Mesenchymal stem cell (in vitro differentiated cells and primary cell): Measurements from ENCODE around the gene USP9X.
A peak's percentile ranks its signal among the peaks of the same experiment; 100 is the strongest.
"Not testable (repeated sequence)": the region's sequence is repeated elsewhere in the genome, so short reads cannot be mapped to it uniquely, and the experiment has no call there.

Source experiments
- DNase-seq: peaks from one replicate; pipeline ENCODE4 v3.0.0-alpha.2; 2013
- H2AFZ ChIP-seq: one replicate; pipeline ENCODE4 v1.6.1; 2013; ENCODE audit warnings: low read depth, mild to moderate bottlenecking, control low read depth, inconsistent platforms, low read length, moderate library complexity
- H2AK5ac ChIP-seq: 2 replicates; pipeline ENCODE4 v1.6.1; 2013; ENCODE audit warnings: low read length, moderate library complexity, mild to moderate bottlenecking, inconsistent platforms; ENCODE audit not compliant: severe bottlenecking
- H2BK120ac ChIP-seq: one replicate; pipeline ENCODE4 v1.6.1; 2013; ENCODE audit warnings: low read depth, mild to moderate bottlenecking, inconsistent platforms, low read length, moderate library complexity
- H2BK12ac ChIP-seq, 2 experiments: one replicate each; pipeline ENCODE4 v1.6.1; 2013; ENCODE audit warnings: inconsistent platforms in 2 of 2, low read length in 2 of 2, mild to moderate bottlenecking in 2 of 2, moderate library complexity in 2 of 2, control low read depth in 1 of 2
- H2BK15ac ChIP-seq: one replicate; pipeline ENCODE4 v1.6.1; 2013; ENCODE audit warnings: mild to moderate bottlenecking, low read depth, inconsistent platforms; ENCODE audit not compliant: poor library complexity, severe bottlenecking
- H2BK5ac ChIP-seq: 2 replicates; pipeline ENCODE4 v1.6.1; 2013; ENCODE audit warnings: low read depth, mild to moderate bottlenecking, low read length, control low read depth, inconsistent platforms; ENCODE audit not compliant: poor library complexity, severe bottlenecking
- H3K14ac ChIP-seq, 2 experiments: one replicate each; pipeline ENCODE4 v1.6.1; 2013; ENCODE audit warnings: inconsistent platforms in 2 of 2, low read length in 2 of 2, control low read depth in 1 of 2, mild to moderate bottlenecking in 1 of 2, moderate library complexity in 1 of 2
- H3K18ac ChIP-seq, 2 experiments: one replicate each; pipeline ENCODE4 v1.6.1; 2013; ENCODE audit warnings: inconsistent platforms in 2 of 2, low read length in 2 of 2, control low read depth in 1 of 2, low read depth in 1 of 2, mild to moderate bottlenecking in 1 of 2
- H3K23ac ChIP-seq, 2 experiments: one replicate each; pipeline ENCODE4 v1.6.1; 2013; ENCODE audit warnings: inconsistent platforms in 2 of 2, low read length in 2 of 2, mild to moderate bottlenecking in 2 of 2, moderate library complexity in 2 of 2, control low read depth in 1 of 2
- H3K27ac ChIP-seq: 2 replicates; pipeline ENCODE4 v1.5.1; 2013; ENCODE audit warnings: mild to moderate bottlenecking, moderate library complexity, low read length, control low read depth, inconsistent platforms; ENCODE audit not compliant: poor library complexity, severe bottlenecking
- H3K27me3 ChIP-seq, 2 experiments: 2 replicates each; pipeline versions ENCODE4 v1.6.1 to v1.7.0; 2013; ENCODE audit warnings: low read length in 2 of 2, mild to moderate bottlenecking in 2 of 2, moderate library complexity in 2 of 2, control low read depth in 1 of 2, inconsistent platforms in 1 of 2; ENCODE audit not compliant: control insufficient read depth in 1 of 2, insufficient read depth in 1 of 2
- H3K36me3 ChIP-seq, 2 experiments: 2 replicates each; pipeline versions ENCODE4 v1.6.1 to v1.7.0; 2013; ENCODE audit warnings: low read length in 2 of 2, control low read depth in 1 of 2, inconsistent platforms in 1 of 2, low read depth in 1 of 2, mild to moderate bottlenecking in 1 of 2; ENCODE audit not compliant: insufficient read depth in 2 of 2, control insufficient read depth in 1 of 2
- H3K4ac ChIP-seq, 2 experiments: one replicate each; pipeline ENCODE4 v1.6.1; 2013; ENCODE audit warnings: inconsistent platforms in 2 of 2, low read length in 2 of 2, mild to moderate bottlenecking in 2 of 2, moderate library complexity in 2 of 2, control low read depth in 1 of 2, low read depth in 1 of 2
- H3K4me1 ChIP-seq: 2 replicates; pipeline ENCODE4 v1.6.1; 2013; ENCODE audit warnings: low read depth, low read length, control low read depth; ENCODE audit not compliant: control insufficient read depth, insufficient read depth
- H3K4me2 ChIP-seq: 2 replicates; pipeline ENCODE4 v1.6.1; 2013; ENCODE audit warnings: low read length, mild to moderate bottlenecking, inconsistent platforms; ENCODE audit not compliant: poor library complexity, severe bottlenecking
- H3K4me3 ChIP-seq, 2 experiments: 2 replicates each; pipeline versions ENCODE4 v1.5.1 to v1.7.0; 2013; ENCODE audit warnings: low read length in 2 of 2, mild to moderate bottlenecking in 2 of 2, control low read depth in 1 of 2, low read depth in 1 of 2; ENCODE audit not compliant: insufficient read depth in 1 of 2
- H3K79me1 ChIP-seq: replicated peaks from 2 replicates; pipeline ENCODE4 v1.6.1; 2013; ENCODE audit warnings: mild to moderate bottlenecking, control low read depth, low read length, inconsistent platforms; ENCODE audit not compliant: poor library complexity, severe bottlenecking
- H3K9ac ChIP-seq: 2 replicates; pipeline ENCODE4 v1.7.0; 2013; ENCODE audit warnings: mild to moderate bottlenecking, low read length, moderate library complexity
- H3K9me3 ChIP-seq: 2 replicates; pipeline ENCODE4 v1.7.0; 2013; ENCODE audit warnings: mild to moderate bottlenecking, low read length; ENCODE audit not compliant: control insufficient read depth
- H4K8ac ChIP-seq: one replicate; pipeline ENCODE4 v1.6.1; 2013; ENCODE audit warnings: inconsistent platforms, mild to moderate bottlenecking, low read length, moderate library complexity
- H4K91ac ChIP-seq: one replicate; pipeline ENCODE4 v1.6.1; 2013; ENCODE audit warnings: mild to moderate bottlenecking, low read length, inconsistent platforms
- WGBS: methylation state at CpG from one replicate; pipeline ENCODE4 v1.1.7; 2013; ENCODE audit warnings: mixed read lengths; 5-methylcytosine and 5-hydroxymethylcytosine counted together

Gene USP9X

GRCh38 chrX:41178201-41178600, 93.0 kb downstream of the USP9X start:
- Histone ChIP-seq H4K91ac (no peak overlapping the region), H3K79me1 (no peaks in the 10 kb centered on the region), H3K9ac (no peak overlapping the region), H3K4me3 (no peak overlapping the region), H3K4me2 (no peak overlapping the region), H4K8ac (no peak overlapping the region), H2BK15ac (no peak overlapping the region), H3K4ac (no peak overlapping the region), H2AK5ac (no peak overlapping the region), H3K9me3 (no peaks in the 10 kb centered on the region), H3K36me3 (peaks cover 0 to 38% of the 10 kb centered on the region in 2 experiments), H2BK120ac (no peak overlapping the region), H3K27me3 (no peaks in the 10 kb centered on the region), H3K27ac (no peak overlapping the region), H3K4me1 (peaks cover 2% of the 10 kb centered on the region), H2BK12ac (no peak overlapping the region), H3K23ac (no peak overlapping the region), H3K18ac (no peak overlapping the region), H3K14ac (no peak overlapping the region), H2AFZ (no peak overlapping the region), H2BK5ac (no peak overlapping the region)
- 97% methylated on average over 3 of the region's 7 CpGs for WGBS
- DNase-seq: no peak

DNA sequence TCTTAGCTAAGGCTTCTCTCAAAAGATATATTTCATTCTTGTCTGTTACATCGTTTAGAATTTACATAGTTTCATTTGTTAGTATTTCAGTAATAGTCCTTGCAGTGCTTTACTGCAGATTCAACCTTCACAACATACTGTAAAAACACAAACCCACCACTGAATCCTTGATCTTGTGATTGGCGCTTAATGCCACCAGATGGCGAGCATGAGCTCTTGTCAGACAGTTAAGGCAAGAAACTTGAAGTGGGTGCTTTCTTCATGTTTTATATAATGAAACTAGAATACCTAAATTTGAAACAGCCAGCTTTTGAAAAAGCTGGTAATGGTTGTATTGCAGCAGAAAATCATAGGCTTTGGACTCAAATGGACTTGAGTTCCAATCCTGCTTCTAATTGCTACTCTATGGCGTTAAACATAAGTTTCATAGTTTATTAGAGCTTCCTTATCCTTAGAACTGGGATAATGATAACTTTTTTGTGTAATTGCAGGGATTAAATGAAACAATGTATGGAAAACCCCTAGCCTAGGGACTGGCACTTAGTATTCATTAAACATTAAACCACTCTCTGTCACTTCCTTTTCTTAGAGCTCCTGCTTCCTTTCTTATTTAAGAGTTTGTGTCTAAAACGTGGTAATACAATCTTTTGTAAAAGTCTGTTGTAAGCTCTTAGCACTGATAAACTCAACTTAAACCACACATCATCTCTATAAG, 95.1 kb downstream of the USP9X start:
- Histone ChIP-seq H4K91ac (no peak overlapping the region), H4K8ac (no peak overlapping the region), H3K4me3 (no peak overlapping the region), H2BK12ac (no peak overlapping the region), H2BK120ac (no peak overlapping the region), H3K18ac (no peak overlapping the region), H3K4ac (no peak overlapping the region), H2BK15ac (no peak overlapping the region), H3K27me3 (no peaks in the 10 kb centered on the region), H3K23ac (no peak overlapping the region), H3K4me1 (peaks cover 2% of the 10 kb centered on the region), H3K4me2 (no peak overlapping the region), H3K9me3 (no peaks in the 10 kb centered on the region), H2BK5ac (no peak overlapping the region), H3K14ac (no peak overlapping the region), H2AK5ac (no peak overlapping the region), H3K9ac (peak overlapping the region; percentile 3), H3K36me3 (peaks cover 0 to 39% of the 10 kb centered on the region in 2 experiments), H3K79me1 (no peaks in the 10 kb centered on the region), H2AFZ (no peak overlapping the region), H3K27ac (peak overlapping the region; percentile 51)
- no CpG with 5 or more reads among the region's 5 CpGs for WGBS
- peak; percentile 69 for DNase-seq

DNA sequence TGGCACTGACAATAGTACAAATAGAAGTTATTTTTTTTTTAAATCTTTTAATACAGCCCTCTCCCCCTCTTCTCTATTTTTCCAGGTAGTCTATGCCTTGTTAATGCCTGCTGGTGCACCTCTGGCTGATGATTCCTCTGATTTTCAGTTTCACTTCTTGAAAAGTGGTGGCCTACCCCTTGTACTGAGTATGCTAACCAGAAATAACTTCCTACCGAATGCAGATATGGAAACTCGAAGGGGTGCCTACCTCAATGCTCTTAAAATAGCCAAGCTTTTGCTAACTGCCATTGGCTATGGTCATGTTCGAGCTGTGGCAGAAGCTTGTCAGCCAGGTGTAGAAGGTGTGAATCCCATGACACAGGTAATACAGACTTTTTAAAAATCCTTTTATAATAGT, 99.1 kb downstream of the USP9X start:
- Histone ChIP-seq H2AFZ (no peak overlapping the region), H2BK12ac (no peak overlapping the region), H3K14ac (no peak overlapping the region), H3K9me3 (no peaks in the 10 kb centered on the region), H3K27me3 (no peaks in the 10 kb centered on the region), H2BK5ac (no peak overlapping the region), H2BK120ac (no peak overlapping the region), H4K91ac (no peak overlapping the region), H3K18ac (no peak overlapping the region), H3K4me3 (no peak overlapping the region), H2BK15ac (no peak overlapping the region), H3K27ac (no peak overlapping the region), H2AK5ac (no peak overlapping the region), H3K79me1 (no peaks in the 10 kb centered on the region), H3K23ac (no peak overlapping the region), H3K4me1 (peaks cover 2% of the 10 kb centered on the region), H3K4me2 (no peak overlapping the region), H3K9ac (no peak overlapping the region), H4K8ac (no peak overlapping the region), H3K4ac (no peak overlapping the region), H3K36me3 (peaks cover 0 to 62% of the 10 kb centered on the region in 2 experiments)
- WGBS: 100% methylated on average over 1 of the region's 3 CpGs
- DNase-seq: no peak

GRCh38 chrX:41186946-41187345, 101.7 kb downstream of the USP9X start:
- H4K91ac ChIP-seq, H2AFZ ChIP-seq, H2BK12ac ChIP-seq, H3K23ac ChIP-seq, H3K4ac ChIP-seq, DNase-seq, H3K79me1 ChIP-seq, H3K4me1 ChIP-seq, H3K4me2 ChIP-seq, H4K8ac ChIP-seq, H2BK5ac ChIP-seq, H3K9ac ChIP-seq, H2AK5ac ChIP-seq, H3K9me3 ChIP-seq, H3K4me3 ChIP-seq, H3K27ac ChIP-seq, H2BK120ac ChIP-seq, H2BK15ac ChIP-seq, H3K27me3 ChIP-seq, H3K14ac ChIP-seq, H3K18ac ChIP-seq: not testable (repeated sequence)
- H3K36me3 ChIP-seq: peaks cover 0 to 85% of the 10 kb centered on the region in 2 experiments
- WGBS: 100% methylated on average over 1 of the region's 7 CpGs
